ENCODE measurements around the gene SOCS2.

GRCh38 chr12:93583627-93584392 lies 11.3 kb downstream of the SOCS2 start:
- TF ChIP-seq YY1 (IDR thresholded peaks at IDR 0.05; ENCODE audit: insufficient read depth, insufficient read length): no peak
- no peak for TF ChIP-seq ZNF274 (IDR thresholded peaks at IDR 0.05; ENCODE audit: low read depth, low read length)
